A549 treated with AZD2906 at 1 μM for 4 hours (cell line): Measurements from ENCODE around the gene ZCCHC7. TPM values are rescaled to one million over a fixed set of nuclear protein-coding genes. Genes with fewer than 3 reads are reported as not detected.

ENCODE experiments used
- total RNA-seq: library from RNA; stranded (reverse); fragments of 200-300 nt; extraction: Qiagen RNA extraction; gene quantifications from 5 replicates; pipeline ENCODE4 v1.2.3, GENCODE V29; 2022

Gene ZCCHC7
- total RNA-seq, result 9.7 to 13.4 TPM (median 10.8 TPM) in 5 replicates

GRCh38 chr9:37119907-37120842 lies at the start of gene ZCCHC7:
Gene ZCCHC7, plus strand, starts transcription at chr9:37120574.

Other genes starting within 250 kb of the ZCCHC7 start
- 0.01 to 0.09 TPM (median 0.03 TPM) in 5 replicates for gene PAX5, start 86.3 kb upstream of the ZCCHC7 start, total RNA-seq